HG03159 (cell line): ENCODE data around the gene FBLN2.

Source experiments
- ATAC-seq: cut with Tn5 transposase; IDR thresholded peaks from one replicate; pipeline ENCODE4 v1.9.1; 2021; ENCODE audit warnings: mild to moderate bottlenecking, moderate library complexity; ENCODE audit not compliant: unreplicated experiment

FBLN2 gene

DNA sequence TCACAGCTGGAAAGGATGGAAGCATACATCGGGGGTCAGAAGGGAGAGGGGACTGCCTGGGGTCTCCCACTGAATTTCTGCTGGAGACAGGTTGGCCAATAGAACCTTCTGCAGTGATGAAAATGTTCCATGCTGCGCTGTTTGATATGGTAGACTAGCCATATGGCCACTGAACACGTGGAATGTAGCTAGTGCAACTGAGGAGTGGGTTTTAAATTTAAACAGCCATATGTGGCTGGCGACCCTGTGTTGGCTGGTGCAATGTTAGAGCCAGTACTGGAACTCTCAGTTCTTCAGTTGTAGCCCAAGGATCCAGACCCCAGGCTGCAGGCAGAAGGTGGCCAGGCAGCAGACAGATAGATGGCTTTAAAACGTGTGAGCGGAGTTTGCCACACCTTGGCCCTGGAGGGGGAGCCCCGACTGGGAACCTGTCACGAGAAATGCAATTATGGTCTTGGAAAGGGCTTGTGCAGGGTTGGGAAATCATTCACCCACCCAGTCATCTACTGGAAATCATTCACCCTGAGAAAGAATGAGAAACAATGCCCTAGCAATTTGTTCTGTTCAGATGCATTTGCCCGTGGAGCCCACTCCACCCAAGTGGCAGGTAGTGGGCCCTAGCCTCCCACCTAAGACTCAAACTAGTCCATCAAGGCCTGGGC, 127.6 kb downstream of the FBLN2 start:
- ATAC-seq = no peak

DNA sequence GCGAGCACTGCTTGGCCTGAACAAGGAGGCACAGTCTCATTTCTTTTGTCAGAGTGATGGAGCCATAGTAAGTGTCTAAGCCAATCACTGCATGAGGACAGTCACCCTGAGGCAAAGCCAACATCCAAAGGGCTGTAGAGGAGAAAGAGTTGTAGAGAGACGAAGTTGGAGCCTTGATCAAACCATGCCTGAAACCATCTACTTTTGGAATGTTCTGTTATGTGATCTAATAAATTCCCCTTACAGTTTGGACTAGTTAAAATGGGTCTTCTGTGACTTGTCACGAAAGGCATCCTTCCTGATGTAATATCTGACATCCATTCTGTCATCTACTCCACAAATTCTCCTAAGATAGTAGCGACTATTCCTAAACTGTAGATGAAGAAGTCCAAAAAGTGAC, 128.3 kb downstream of the FBLN2 start:
- ATAC-seq = no peak

DNA sequence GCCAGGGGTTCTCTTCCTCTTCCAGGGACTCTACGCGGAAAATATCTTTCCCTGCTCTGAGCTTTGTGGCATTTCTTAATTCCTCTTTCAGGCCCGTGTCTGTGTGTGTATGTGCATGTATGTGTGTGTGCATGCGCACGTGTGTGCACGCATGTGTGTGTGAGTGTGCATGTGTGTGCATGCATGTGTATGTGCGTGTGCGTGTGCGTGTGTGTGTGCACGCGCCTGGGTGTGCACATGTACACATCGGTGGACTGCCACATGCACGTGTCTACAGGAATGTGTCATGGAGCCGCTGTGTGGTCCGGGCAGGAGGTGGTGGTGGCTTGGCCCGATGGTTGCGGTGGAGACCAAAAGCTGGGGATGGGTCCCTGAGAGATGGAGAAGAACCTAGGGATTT, 133.0 kb downstream of the FBLN2 start:
- ATAC-seq = no peak

DNA sequence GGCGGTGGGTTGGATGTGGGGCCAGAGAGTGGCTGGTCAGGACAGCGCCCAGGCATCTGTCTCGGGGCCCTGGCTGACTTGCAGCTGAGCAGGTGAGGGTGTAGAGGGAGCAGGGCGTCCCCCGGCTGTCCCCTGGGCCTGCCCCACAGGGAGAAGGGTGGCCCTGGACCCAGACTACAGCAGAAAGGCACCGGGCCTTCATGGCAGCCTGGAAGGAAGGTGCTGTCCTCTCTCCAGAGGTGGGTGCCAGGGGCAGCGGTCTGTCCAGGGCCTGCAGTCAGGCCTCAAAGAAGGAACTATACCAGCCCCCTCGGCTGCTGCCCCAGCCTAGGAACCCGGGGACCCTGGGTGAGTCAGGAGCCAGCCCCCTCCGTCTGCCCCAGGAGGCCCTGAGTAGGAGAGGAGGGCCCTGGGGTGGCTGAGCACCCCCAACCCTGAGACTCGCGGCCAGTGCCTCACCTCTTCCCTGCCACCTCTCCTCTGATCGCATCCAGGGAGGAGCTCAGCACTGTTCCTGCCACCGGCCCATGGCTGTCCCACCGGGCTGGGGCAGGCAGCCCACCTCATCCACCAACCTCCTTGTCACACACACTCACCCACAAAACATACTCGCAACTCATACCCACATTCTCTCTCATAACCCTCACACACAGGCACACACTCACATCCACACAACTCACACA, 133.5 kb downstream of the FBLN2 start:
- ATAC-seq = no peak

DNA sequence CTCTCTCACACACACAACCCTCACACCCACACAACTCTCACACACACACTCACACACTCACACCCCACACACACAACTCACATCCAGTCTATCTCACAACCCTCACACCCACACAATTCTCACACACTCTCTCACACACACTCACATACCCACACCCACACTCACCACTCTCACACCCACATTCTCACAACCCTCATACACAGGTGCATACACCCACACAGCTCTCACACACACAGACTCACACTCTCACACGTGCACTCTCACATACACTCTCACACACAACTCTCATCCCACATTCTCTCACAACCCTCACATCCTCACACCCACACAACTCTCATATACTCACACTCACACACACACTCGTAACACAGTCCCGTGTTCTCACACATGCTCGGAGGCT, 134.4 kb downstream of the FBLN2 start:
- no peak for ATAC-seq

DNA sequence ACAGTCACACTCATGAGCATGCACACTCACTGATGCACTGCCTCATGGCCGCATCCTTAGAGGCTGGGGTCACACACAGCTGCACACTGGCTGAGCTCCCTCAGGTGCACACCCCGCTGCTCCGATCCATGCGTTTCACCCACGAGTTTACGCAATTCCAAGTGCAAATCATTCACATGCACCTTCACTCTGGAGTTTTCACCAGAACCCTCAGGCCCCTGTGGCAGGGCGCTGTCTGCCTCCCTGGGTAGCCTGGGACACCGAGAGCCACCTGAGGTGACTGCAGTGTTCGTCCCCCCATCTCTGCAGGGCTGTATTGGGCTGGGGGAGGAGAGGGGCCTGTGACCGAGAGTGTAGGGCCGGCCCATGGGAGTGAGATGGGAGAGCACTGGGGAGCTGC, 134.8 kb downstream of the FBLN2 start:
- ATAC-seq = no peak

DNA sequence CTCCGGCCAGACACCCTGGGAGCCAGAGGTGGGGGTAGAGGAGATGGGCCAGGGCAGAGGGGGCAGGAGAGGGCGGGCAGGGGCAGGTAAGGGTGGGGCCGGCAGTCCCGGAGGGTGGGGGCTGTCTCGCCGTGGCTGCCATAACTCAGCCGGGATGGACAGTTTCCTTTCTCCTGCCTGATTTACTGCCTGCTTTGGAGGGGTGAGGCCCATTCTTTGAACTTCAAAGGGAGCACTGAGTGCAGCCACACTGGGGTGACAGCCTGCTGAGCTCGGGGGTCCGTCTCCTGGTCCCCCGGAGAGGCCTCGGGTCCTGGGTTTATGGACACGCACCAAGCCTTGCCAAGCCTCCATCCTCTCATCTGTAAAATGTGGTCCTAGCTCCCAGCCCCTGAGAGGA, 135.4 kb downstream of the FBLN2 start:
- ATAC-seq = no peak

DNA sequence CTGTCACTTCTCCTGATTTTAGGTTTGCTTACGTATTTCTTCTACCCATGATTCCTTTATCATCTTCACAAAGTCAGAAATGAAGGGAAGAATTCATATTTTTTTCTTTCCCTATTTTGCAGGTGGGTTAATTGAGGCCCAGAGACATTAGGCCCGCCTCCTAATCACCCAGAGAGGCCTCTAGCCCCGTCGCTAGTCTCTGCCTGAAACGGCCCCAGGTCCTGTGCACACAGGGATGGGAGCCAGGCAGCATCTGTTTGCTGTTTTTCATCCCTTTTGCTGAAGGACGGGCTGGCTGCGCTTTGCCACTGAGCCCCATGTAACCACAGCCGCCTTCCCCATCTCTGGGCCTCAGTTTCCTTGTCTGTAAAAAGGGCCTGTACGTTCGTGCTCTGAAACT, 135.9 kb downstream of the FBLN2 start:
- ATAC-seq = no peak

DNA sequence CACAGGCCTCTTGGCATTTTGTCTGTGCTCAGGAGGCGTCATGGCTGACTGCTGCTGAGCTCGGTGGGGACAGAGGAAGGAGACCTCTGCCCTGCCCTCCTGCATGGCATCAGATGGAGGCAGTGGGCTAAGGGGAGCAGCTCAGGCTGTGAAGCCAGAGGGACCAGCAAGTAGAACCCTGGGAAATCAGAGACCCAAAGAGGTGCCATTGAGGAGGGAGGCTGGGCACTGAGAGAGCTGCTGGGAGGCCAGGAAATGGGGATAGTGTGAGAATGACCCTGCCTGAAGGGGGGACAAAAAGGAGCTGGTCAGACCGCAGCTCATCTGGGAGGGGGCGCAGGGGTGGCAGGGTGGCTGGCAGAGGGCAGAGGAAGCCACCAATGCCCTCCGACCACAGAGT, 136.8 kb downstream of the FBLN2 start:
- no peak for ATAC-seq

DNA sequence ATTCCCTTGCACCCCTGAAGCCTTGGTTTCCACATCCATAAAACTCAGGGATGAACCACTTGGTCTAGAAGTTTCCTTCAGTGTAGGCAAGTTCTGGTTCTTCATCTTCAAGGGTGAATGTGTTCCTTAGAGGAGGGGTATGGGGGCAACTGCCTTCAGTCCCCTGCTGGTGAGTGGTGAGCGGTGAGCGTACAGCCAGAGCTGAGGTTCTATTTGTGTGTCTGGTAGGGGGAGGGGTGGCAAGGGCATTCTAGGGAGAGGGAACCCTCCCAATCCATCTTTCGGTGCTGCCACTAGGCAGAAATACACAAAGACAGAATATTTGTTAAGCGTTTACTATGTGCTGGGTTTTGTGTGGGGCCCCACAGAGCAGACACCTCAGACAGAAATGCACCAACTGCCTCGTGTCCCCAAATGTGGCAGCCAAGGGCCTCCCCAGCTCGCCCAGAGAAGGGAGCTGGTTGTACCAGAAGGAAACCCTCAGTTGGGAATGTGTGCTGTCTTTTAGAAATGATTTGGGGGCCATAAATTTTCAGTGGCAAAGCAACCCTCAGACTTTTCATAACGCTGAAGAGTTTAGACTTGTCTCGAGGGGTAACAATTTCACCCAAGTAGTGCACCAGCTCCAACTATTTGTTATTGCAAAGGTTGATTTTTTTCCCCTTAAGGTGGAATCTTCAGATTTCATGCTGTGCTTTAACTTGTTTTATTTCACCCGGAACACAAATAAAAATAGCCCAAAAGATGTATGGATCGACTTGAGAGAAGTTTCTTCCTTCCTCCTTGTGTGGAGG, 137.6 kb downstream of the FBLN2 start:
- ATAC-seq = no peak

DNA sequence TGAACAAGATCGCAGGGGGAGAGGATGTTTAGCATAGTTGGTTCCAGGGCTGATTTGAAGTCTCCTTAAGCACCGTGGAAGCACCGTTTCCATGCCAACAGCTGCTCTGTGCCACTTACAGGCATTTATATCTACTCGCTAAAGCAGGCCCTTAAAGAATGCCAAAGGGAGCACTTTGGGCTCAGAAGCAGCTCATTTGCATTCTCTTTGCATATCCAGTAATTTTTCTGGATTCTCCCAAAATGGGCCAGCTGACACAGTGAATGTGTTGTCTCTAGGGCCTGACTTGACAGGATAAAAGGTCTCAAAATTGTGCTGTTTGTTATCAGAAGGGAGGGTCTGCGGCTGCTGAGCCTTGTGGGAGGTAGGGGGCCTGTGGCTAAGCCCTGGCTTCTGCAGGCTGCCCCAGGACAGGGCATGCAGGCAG, 138.6 kb downstream of the FBLN2 start:
- ATAC-seq = no peak
